ENCODE results near the gene SMPD2. TPM values are rescaled to one million over a fixed set of nuclear protein-coding genes. Genes with fewer than 3 reads are reported as not detected.

Gene SMPD2
- total and polyA plus RNA-seq, 2 experiments from 2014 or later = 5.6 to 10.9 TPM

DNA sequence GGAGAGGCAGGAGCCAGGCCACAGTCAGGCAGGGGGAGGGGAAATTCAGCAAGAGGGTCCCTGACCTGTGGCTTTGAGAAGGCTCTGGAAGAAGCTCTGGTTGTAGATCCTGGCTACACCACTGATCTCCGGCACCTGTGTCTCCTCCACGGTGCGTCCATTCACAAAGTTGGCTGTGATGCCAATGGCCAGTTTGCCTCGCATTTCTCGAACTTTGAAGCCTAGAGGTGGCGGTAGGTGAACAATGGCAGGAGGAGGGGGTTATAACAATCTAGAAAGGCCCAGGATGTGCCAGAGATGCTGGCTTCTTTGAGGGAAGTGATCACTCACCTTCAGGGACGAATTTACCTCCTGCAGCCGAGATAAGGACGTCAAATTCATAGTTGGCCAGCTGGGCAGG is 11.7 kb downstream of the SMPD2 start:
- Mint-ChIP-seq H3K36me3 (ENCODE audit: low read depth) (no peaks in the 10 kb centered on the region; the same call in 1 of the 3 replicates), H3K4me1 (peaks cover 26% of the 10 kb centered on the region), H3K9me3 (no peaks in the 10 kb centered on the region), H3K27ac (no peak overlapping the region), H3K27me3 (ENCODE audit: insufficient read depth, low read depth, poor library complexity) (peaks cover 26% of the 10 kb centered on the region), H3K4me3 (no peak overlapping the region)
- ATAC-seq = no peak
- no peak overlapping the region for H3K4me3 ChIP-seq
- no peaks in the 10 kb centered on the region; the same call in 1 of the 2 replicates for H3K27me3 ChIP-seq (ENCODE audit: insufficient read depth)
- DNase-seq (ENCODE audit: low spot score) = no peak
- no peak overlapping the region for H3K27ac ChIP-seq (ENCODE audit: low read depth)
- H4K20me1 ChIP-seq (replicated peaks; ENCODE audit: insufficient read depth) = peaks cover 4% of the 10 kb centered on the region
- peaks cover 9% of the 10 kb centered on the region; the same call in 1 of the 2 replicates for H3F3A ChIP-seq (replicated peaks; ENCODE audit: low read depth)
- no peaks in the 10 kb centered on the region for H3K9me2 ChIP-seq (ENCODE audit: insufficient read depth)
- TF ChIP-seq, protein P1, sequence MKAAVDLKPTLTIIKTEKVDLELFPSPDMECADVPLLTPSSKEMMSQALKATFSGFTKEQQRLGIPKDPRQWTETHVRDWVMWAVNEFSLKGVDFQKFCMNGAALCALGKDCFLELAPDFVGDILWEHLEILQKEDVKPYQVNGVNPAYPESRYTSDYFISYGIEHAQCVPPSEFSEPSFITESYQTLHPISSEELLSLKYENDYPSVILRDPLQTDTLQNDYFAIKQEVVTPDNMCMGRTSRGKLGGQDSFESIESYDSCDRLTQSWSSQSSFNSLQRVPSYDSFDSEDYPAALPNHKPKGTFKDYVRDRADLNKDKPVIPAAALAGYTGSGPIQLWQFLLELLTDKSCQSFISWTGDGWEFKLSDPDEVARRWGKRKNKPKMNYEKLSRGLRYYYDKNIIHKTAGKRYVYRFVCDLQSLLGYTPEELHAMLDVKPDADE (IDR thresholded peaks at IDR 0.05) = no peak
- TF ChIP-seq, protein P2, sequence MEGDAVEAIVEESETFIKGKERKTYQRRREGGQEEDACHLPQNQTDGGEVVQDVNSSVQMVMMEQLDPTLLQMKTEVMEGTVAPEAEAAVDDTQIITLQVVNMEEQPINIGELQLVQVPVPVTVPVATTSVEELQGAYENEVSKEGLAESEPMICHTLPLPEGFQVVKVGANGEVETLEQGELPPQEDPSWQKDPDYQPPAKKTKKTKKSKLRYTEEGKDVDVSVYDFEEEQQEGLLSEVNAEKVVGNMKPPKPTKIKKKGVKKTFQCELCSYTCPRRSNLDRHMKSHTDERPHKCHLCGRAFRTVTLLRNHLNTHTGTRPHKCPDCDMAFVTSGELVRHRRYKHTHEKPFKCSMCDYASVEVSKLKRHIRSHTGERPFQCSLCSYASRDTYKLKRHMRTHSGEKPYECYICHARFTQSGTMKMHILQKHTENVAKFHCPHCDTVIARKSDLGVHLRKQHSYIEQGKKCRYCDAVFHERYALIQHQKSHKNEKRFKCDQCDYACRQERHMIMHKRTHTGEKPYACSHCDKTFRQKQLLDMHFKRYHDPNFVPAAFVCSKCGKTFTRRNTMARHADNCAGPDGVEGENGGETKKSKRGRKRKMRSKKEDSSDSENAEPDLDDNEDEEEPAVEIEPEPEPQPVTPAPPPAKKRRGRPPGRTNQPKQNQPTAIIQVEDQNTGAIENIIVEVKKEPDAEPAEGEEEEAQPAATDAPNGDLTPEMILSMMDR (conservative IDR thresholded peaks at IDR 0.05; ENCODE audit: low read depth in 2 of 2) = no peak
- TF ChIP-seq CREB1 (CRISPR knock-in tag; IDR thresholded peaks at IDR 0.05; ENCODE audit: low read depth) (no peak), NANOG (IDR thresholded peaks at IDR 0.05; ENCODE audit: borderline replicate concordance) (no peak), EZH2 (IDR thresholded peaks at IDR 0.05; ENCODE audit: low read depth, unreplicated experiment) (no peak), EZH2phosphoT487 (IDR thresholded peaks at IDR 0.05; ENCODE audit: unreplicated experiment) (no peak), JUNB (IDR thresholded peaks at IDR 0.05; ENCODE audit: unreplicated experiment) (no peak)
- no peaks in the 10 kb centered on the region for H3K36me3 ChIP-seq (ENCODE audit: insufficient read depth)
- no peaks in the 10 kb centered on the region for H3K79me2 ChIP-seq (replicated peaks; ENCODE audit: insufficient read depth)
- peaks cover 18% of the 10 kb centered on the region for H3K4me1 ChIP-seq (ENCODE audit: insufficient read depth)
- H3K4me2 ChIP-seq = no peak overlapping the region
- H2AFZ ChIP-seq = no peak overlapping the region

DNA sequence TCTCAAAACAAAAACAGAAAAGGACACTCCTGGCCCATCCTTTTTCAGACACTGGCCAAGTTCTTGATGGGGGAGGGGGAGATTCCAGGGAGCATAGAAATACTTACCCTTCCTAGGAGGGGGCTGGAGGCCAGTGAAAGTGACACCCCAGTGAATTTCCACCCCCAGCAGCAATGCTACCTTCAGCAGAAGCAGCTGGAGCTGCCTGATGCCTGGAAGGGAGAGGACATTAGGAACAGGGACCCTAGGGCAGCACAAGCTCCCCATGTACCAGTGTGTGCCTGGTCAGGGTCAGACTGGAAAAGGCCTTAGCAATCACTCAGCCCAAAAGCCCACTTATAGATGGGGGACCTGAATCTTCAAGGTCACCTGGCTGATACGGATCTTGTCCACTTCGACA is 12.6 kb downstream of the SMPD2 start:
- peaks cover 28% of the 10 kb centered on the region for H3K27me3 Mint-ChIP-seq (ENCODE audit: insufficient read depth, low read depth, poor library complexity)
- H3K27ac ChIP-seq (ENCODE audit: low read depth) = no peak overlapping the region
- H3K4me2 ChIP-seq = no peak overlapping the region
- no peak overlapping the region for H2AFZ ChIP-seq
- no peaks in the 10 kb centered on the region for H3K9me2 ChIP-seq (ENCODE audit: insufficient read depth)
- ATAC-seq (no peak), DNase-seq (ENCODE audit: low spot score) (no peak)
- H3K4me1 Mint-ChIP-seq = peaks cover 35% of the 10 kb centered on the region
- no peaks in the 10 kb centered on the region for H3K79me2 ChIP-seq (replicated peaks; ENCODE audit: insufficient read depth)
- H3F3A ChIP-seq (replicated peaks; ENCODE audit: low read depth) = peaks cover 9% of the 10 kb centered on the region; the same call in 1 of the 2 replicates
- H3K4me1 ChIP-seq (ENCODE audit: insufficient read depth) = peaks cover 28% of the 10 kb centered on the region
- no peak overlapping the region for H3K27ac Mint-ChIP-seq
- H3K36me3 Mint-ChIP-seq (ENCODE audit: low read depth) = no peaks in the 10 kb centered on the region; the same call in 1 of the 3 replicates
- peaks cover 4% of the 10 kb centered on the region for H4K20me1 ChIP-seq (replicated peaks; ENCODE audit: insufficient read depth)
- H3K27me3 ChIP-seq (ENCODE audit: insufficient read depth) = no peaks in the 10 kb centered on the region; the same call in 1 of the 2 replicates
- H3K9me3 Mint-ChIP-seq = no peaks in the 10 kb centered on the region
- H3K4me3 ChIP-seq = no peak overlapping the region
- TF ChIP-seq, protein P3, sequence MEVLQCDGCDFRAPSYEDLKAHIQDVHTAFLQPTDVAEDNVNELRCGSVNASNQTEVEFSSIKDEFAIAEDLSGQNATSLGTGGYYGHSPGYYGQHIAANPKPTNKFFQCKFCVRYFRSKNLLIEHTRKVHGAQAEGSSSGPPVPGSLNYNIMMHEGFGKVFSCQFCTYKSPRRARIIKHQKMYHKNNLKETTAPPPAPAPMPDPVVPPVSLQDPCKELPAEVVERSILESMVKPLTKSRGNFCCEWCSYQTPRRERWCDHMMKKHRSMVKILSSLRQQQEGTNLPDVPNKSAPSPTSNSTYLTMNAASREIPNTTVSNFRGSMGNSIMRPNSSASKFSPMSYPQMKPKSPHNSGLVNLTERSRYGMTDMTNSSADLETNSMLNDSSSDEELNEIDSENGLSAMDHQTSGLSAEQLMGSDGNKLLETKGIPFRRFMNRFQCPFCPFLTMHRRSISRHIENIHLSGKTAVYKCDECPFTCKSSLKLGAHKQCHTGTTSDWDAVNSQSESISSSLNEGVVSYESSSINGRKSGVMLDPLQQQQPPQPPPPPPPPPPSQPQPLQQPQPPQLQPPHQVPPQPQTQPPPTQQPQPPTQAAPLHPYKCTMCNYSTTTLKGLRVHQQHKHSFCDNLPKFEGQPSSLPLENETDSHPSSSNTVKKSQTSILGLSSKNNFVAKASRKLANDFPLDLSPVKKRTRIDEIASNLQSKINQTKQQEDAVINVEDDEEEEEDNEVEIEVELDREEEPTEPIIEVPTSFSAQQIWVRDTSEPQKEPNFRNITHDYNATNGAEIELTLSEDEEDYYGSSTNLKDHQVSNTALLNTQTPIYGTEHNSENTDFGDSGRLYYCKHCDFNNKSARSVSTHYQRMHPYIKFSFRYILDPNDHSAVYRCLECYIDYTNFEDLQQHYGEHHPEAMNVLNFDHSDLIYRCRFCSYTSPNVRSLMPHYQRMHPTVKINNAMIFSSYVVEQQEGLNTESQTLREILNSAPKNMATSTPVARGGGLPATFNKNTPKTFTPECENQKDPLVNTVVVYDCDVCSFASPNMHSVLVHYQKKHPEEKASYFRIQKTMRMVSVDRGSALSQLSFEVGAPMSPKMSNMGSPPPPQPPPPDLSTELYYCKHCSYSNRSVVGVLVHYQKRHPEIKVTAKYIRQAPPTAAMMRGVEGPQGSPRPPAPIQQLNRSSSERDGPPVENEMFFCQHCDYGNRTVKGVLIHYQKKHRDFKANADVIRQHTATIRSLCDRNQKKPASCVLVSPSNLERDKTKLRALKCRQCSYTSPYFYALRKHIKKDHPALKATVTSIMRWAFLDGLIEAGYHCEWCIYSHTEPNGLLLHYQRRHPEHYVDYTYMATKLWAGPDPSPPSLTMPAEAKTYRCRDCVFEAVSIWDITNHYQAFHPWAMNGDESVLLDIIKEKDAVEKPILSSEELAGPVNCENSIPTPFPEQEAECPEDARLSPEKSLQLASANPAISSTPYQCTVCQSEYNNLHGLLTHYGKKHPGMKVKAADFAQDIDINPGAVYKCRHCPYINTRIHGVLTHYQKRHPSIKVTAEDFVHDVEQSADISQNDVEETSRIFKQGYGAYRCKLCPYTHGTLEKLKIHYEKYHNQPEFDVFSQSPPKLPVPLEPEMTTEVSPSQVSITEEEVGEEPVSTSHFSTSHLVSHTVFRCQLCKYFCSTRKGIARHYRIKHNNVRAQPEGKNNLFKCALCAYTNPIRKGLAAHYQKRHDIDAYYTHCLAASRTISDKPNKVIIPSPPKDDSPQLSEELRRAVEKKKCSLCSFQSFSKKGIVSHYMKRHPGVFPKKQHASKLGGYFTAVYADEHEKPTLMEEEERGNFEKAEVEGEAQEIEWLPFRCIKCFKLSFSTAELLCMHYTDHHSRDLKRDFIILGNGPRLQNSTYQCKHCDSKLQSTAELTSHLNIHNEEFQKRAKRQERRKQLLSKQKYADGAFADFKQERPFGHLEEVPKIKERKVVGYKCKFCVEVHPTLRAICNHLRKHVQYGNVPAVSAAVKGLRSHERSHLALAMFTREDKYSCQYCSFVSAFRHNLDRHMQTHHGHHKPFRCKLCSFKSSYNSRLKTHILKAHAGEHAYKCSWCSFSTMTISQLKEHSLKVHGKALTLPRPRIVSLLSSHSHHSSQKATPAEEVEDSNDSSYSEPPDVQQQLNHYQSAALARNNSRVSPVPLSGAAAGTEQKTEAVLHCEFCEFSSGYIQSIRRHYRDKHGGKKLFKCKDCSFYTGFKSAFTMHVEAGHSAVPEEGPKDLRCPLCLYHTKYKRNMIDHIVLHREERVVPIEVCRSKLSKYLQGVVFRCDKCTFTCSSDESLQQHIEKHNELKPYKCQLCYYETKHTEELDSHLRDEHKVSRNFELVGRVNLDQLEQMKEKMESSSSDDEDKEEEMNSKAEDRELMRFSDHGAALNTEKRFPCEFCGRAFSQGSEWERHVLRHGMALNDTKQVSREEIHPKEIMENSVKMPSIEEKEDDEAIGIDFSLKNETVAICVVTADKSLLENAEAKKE (CRISPR knock-in tag; IDR thresholded peaks at IDR 0.05) = no peak
- H3K36me3 ChIP-seq (ENCODE audit: insufficient read depth) = no peaks in the 10 kb centered on the region
- no peak overlapping the region for H3K4me3 Mint-ChIP-seq

Data from GM23338 (cell line).